Measurements from ENCODE around the gene PHACTR4.
A peak's percentile ranks its signal among the peaks of the same experiment; 100 is the strongest.

PHACTR4 gene

DNA sequence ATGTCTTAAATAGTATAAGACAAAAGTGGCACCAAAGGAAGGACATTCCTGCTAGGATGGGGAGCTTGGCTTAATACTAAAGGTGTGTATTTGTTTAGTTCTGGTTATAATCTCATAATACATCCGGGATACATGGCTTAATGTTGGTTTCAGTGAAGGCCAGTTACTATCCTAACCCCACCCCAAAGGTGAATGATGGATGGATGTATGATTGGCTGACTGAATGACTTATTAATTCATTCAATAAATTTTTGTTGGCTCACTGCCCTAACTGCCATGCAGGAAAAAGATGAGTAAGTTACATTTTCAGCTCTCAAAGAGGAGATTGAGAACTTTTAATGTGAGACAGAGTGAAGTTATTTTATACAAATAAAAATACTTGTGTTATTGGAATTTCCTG is 52.2 kb downstream of the PHACTR4 start:
- H3K36me3 ChIP-seq (ENCODE audit: control insufficient read depth, low read length), result no peaks in the 10 kb centered on the region
- H3F3A ChIP-seq (ENCODE audit: control insufficient read depth, insufficient read depth), result no peaks in the 10 kb centered on the region; the same call in none of the 2 replicates
- no peaks in the 10 kb centered on the region for H3K9me2 ChIP-seq (replicated peaks; ENCODE audit: control insufficient read depth, low read length)
- H3K79me2 ChIP-seq (ENCODE audit: control insufficient read depth, low read length), result no peaks in the 10 kb centered on the region
- H4K20me1 ChIP-seq (ENCODE audit: control insufficient read depth, insufficient read depth, low read depth, low read length), result no peaks in the 10 kb centered on the region
- no peaks in the 10 kb centered on the region for H3K9me3 ChIP-seq (ENCODE audit: control insufficient read depth, insufficient read depth, low read length)
- H3K4me1 ChIP-seq (ENCODE audit: control insufficient read depth, low read length), result no peaks in the 10 kb centered on the region
- H3K4me3 ChIP-seq (ENCODE audit: low read length), result no peak overlapping the region
- H3K4me2 ChIP-seq (ENCODE audit: low read length), result no peak overlapping the region
- TF ChIP-seq, protein P1, sequence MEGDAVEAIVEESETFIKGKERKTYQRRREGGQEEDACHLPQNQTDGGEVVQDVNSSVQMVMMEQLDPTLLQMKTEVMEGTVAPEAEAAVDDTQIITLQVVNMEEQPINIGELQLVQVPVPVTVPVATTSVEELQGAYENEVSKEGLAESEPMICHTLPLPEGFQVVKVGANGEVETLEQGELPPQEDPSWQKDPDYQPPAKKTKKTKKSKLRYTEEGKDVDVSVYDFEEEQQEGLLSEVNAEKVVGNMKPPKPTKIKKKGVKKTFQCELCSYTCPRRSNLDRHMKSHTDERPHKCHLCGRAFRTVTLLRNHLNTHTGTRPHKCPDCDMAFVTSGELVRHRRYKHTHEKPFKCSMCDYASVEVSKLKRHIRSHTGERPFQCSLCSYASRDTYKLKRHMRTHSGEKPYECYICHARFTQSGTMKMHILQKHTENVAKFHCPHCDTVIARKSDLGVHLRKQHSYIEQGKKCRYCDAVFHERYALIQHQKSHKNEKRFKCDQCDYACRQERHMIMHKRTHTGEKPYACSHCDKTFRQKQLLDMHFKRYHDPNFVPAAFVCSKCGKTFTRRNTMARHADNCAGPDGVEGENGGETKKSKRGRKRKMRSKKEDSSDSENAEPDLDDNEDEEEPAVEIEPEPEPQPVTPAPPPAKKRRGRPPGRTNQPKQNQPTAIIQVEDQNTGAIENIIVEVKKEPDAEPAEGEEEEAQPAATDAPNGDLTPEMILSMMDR (IDR thresholded peaks at IDR 0.05; ENCODE audit: low read depth, low read length, poor library complexity, severe bottlenecking), result no peak
- no peak for TF ChIP-seq EZH2phosphoT487 (IDR thresholded peaks at IDR 0.05; ENCODE audit: borderline replicate concordance, low read length)
- no peak overlapping the region for H3K27ac ChIP-seq (ENCODE audit: low read depth, low read length)
- no peaks in the 10 kb centered on the region for H3K27me3 ChIP-seq (ENCODE audit: control insufficient read depth, low read length)

DNA sequence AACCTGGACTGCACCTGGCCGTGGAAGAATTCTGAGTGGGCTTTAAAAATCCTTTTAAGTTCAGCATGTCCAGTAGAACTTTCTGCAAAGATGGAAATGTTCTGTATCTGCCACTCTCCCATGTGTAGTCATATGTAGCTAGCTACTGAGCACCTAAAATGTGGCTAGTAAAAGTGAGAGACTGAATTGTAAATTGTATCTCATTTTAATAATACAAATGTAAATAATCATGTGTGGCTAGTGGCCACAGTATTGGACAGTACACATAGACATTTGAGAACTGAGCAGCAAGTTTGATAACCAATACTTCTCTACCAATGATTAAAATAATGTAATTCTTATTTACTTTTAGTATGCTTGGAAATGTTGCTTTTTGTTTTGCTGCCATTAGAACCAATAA is 57.3 kb downstream of the PHACTR4 start:
- Histone ChIP-seq H3K27ac (ENCODE audit: low read depth, low read length) (no peak overlapping the region), H3K4me1 (ENCODE audit: control insufficient read depth, low read length) (peaks cover 16% of the 10 kb centered on the region), H3K9me3 (ENCODE audit: control insufficient read depth, insufficient read depth, low read length) (no peaks in the 10 kb centered on the region), H3K79me2 (ENCODE audit: control insufficient read depth, low read length) (no peaks in the 10 kb centered on the region), H3F3A (ENCODE audit: control insufficient read depth, insufficient read depth) (no peaks in the 10 kb centered on the region), H3K4me3 (ENCODE audit: low read length) (no peak overlapping the region), H3K27me3 (ENCODE audit: control insufficient read depth, low read length) (no peaks in the 10 kb centered on the region), H3K9me2 (replicated peaks; ENCODE audit: control insufficient read depth, low read length) (no peaks in the 10 kb centered on the region), H3K4me2 (ENCODE audit: low read length) (no peak overlapping the region), H4K20me1 (ENCODE audit: control insufficient read depth, insufficient read depth, low read depth, low read length) (no peaks in the 10 kb centered on the region), H3K36me3 (ENCODE audit: control insufficient read depth, low read length) (no peaks in the 10 kb centered on the region)
- TF ChIP-seq, protein P1 (IDR thresholded peaks at IDR 0.05; ENCODE audit: low read depth, low read length, poor library complexity, severe bottlenecking), result no peak
- no peak for TF ChIP-seq EZH2phosphoT487 (IDR thresholded peaks at IDR 0.05; ENCODE audit: borderline replicate concordance, low read length)

DNA sequence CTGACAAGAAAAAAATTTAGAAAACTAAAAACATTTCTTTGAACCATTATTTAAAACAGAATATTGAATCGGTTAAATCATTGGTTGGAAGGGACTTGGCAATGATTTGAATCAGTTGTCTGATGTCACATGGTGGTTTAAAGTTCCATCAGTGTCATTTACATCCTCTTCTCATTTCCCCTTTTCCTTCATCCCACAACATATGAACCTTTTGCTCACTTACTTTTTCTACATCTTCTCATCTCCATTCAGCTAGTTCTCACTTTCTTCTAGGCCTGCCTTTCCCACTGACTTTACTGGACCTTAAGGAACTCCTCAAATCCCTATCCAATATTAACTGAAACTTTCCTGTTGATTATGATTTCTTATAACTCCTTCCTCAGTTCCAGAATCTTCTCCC is 58.5 kb downstream of the PHACTR4 start:
- peaks cover 16% of the 10 kb centered on the region for H3K4me1 ChIP-seq (ENCODE audit: control insufficient read depth, low read length)
- no peaks in the 10 kb centered on the region for H3K9me2 ChIP-seq (replicated peaks; ENCODE audit: control insufficient read depth, low read length)
- no peaks in the 10 kb centered on the region for H4K20me1 ChIP-seq (ENCODE audit: control insufficient read depth, insufficient read depth, low read depth, low read length)
- peak overlapping the region; percentile 24 for H3K4me2 ChIP-seq (ENCODE audit: low read length)
- H3K36me3 ChIP-seq (ENCODE audit: control insufficient read depth, low read length), result no peaks in the 10 kb centered on the region
- no peaks in the 10 kb centered on the region for H3K27me3 ChIP-seq (ENCODE audit: control insufficient read depth, low read length)
- no peaks in the 10 kb centered on the region for H3K9me3 ChIP-seq (ENCODE audit: control insufficient read depth, insufficient read depth, low read length)
- TF ChIP-seq EZH2phosphoT487 (IDR thresholded peaks at IDR 0.05; ENCODE audit: borderline replicate concordance, low read length), result no peak
- TF ChIP-seq, protein P1 (IDR thresholded peaks at IDR 0.05; ENCODE audit: low read depth, low read length, poor library complexity, severe bottlenecking), result no peak
- no peak overlapping the region for H3K27ac ChIP-seq (ENCODE audit: low read depth, low read length)
- H3F3A ChIP-seq (ENCODE audit: control insufficient read depth, insufficient read depth), result no peaks in the 10 kb centered on the region
- H3K4me3 ChIP-seq (ENCODE audit: low read length), result 0 out of 2 replicates have a peak overlapping the region, but pooled peaks have one; percentile 6
- no peaks in the 10 kb centered on the region for H3K79me2 ChIP-seq (ENCODE audit: control insufficient read depth, low read length)

Data from DOHH2 (cell line).